Keratinocyte (primary cell): Measurements from ENCODE around the gene C6orf47. TPM values are rescaled to one million over a fixed set of nuclear protein-coding genes. Genes with fewer than 3 reads are reported as not detected.

Source experiments
- DNase-seq: peaks from one replicate; pipeline ENCODE4 v3.0.0-alpha.2; 2011; ENCODE audit warnings: low read depth, missing footprints, low spot score
- FAIRE-seq: peaks from 2 replicates; lab custom pipeline; 2011; peaks lifted over from hg19 to GRCh38; lab: Jason Lieb, UNC
- H2AFZ ChIP-seq: 2 replicates; pipeline ENCODE4 v1.6.0; 2012; ENCODE audit warnings: low read length, control low read depth, inconsistent platforms; ENCODE audit not compliant: control insufficient read depth
- H3K27ac ChIP-seq: 2 replicates; pipeline ENCODE4 v1.5.1; 2011; ENCODE audit warnings: low read length; ENCODE audit not compliant: control insufficient read depth, insufficient read depth
- H3K27me3 ChIP-seq: 3 replicates; pipeline ENCODE4 v1.6.0; 2011; ENCODE audit warnings: low read length; ENCODE audit not compliant: control insufficient read depth, insufficient read depth; ENCODE audit errors: extremely low read depth
- H3K36me3 ChIP-seq, 2 experiments: 2 replicates in 1 of 2; 3 replicates in 1 of 2; pipeline ENCODE4 v1.5.1; 2011; ENCODE audit warnings: low read length in 2 of 2, mild to moderate bottlenecking in 1 of 2; ENCODE audit not compliant: control insufficient read depth in 2 of 2, insufficient read depth in 2 of 2; ENCODE audit errors: extremely low read depth in 1 of 2
- H3K4me1 ChIP-seq: 3 replicates; pipeline ENCODE4 v1.5.1; 2011; ENCODE audit warnings: low read length; ENCODE audit not compliant: control insufficient read depth, insufficient read depth; ENCODE audit errors: extremely low read depth
- H3K4me2 ChIP-seq: 3 replicates; pipeline ENCODE4 v1.6.0; 2011; ENCODE audit warnings: low read depth, low read length; ENCODE audit not compliant: control insufficient read depth, insufficient read depth; ENCODE audit errors: extremely low read depth
- H3K4me3 ChIP-seq, 3 experiments: fragments of 200-600 bp in 1 of 3; sonication (generic) in 1 of 3; 2 replicates in 2 of 3; 3 replicates in 1 of 3; pipeline ENCODE4 v1.5.1; 2011 to 2016; ENCODE audit warnings: low read length in 3 of 3, mild to moderate bottlenecking in 3 of 3, control low read depth in 2 of 3, inconsistent platforms in 1 of 3, low read depth in 1 of 3, mixed read lengths in 1 of 3, mixed run types in 1 of 3, moderate library complexity in 1 of 3; ENCODE audit not compliant: control insufficient read depth in 2 of 3, insufficient read depth in 2 of 3; ENCODE audit errors: extremely low read depth in 1 of 3
- H3K79me2 ChIP-seq: 2 replicates; pipeline ENCODE4 v1.6.0; 2012; ENCODE audit warnings: low read length; ENCODE audit not compliant: control insufficient read depth, insufficient read depth
- H3K9ac ChIP-seq: 3 replicates; pipeline ENCODE4 v1.6.0; 2011; ENCODE audit warnings: low read length; ENCODE audit not compliant: control insufficient read depth, insufficient read depth; ENCODE audit errors: extremely low read depth
- H3K9me1 ChIP-seq: 3 replicates; pipeline ENCODE4 v1.6.0; 2011; ENCODE audit warnings: low read length; ENCODE audit not compliant: control insufficient read depth, insufficient read depth; ENCODE audit errors: extremely low read depth
- H3K9me3 ChIP-seq: 2 replicates; pipeline ENCODE4 v1.5.1; 2012; ENCODE audit warnings: low read depth, low read length; ENCODE audit not compliant: control insufficient read depth
- H4K20me1 ChIP-seq: 3 replicates; pipeline ENCODE4 v1.6.0; 2011; ENCODE audit warnings: low read length; ENCODE audit not compliant: control insufficient read depth, insufficient read depth; ENCODE audit errors: extremely low read depth
- CTCF ChIP-seq, 3 experiments: IDR thresholded peaks in 1 of 3; conservative IDR thresholded peaks in 1 of 3; optimal IDR thresholded peaks in 1 of 3; 2 replicates in 2 of 3; 3 replicates in 1 of 3; pipeline versions ENCODE3 to v1.5.1; 2011; ENCODE audit warnings: low read length in 3 of 3, mild to moderate bottlenecking in 3 of 3, moderate library complexity in 2 of 3, control low read depth in 1 of 3, inconsistent platforms in 1 of 3; ENCODE audit not compliant: insufficient read depth in 2 of 3; ENCODE audit errors: extremely low read depth in 1 of 3
- EZH2 ChIP-seq: IDR thresholded peaks from one replicate; pipeline ENCODE4 v1.6.1; 2012; ENCODE audit warnings: inconsistent platforms, mild to moderate bottlenecking, low read length, moderate library complexity
- dilution Hi-C: fragments of 300-500 bp; cut with MboI; formaldehyde crosslinking; loops from one replicate; pipeline ENCODE4 v1.7.0; 2020; ENCODE audit warnings: low sequenced_read_pairs; ENCODE audit not compliant: extremely low pct_ligation_motif_present
- polyA plus RNA-seq, 5 experiments: library from polyadenylated mRNA; depleted of rRNA in 3 of 5; stranded (reverse) in 3 of 5; stranded (forward) in 1 of 5; unstranded in 1 of 5; fragments of >200 nt; gene quantifications; 1 replicate in 1 of 5; 2 replicates in 3 of 5; 3 replicates in 1 of 5; pipeline versions ENCODE4 v1.2.1 to v1.2.3, GENCODE V29; 2011 to 2012; ENCODE audit warnings: missing spikeins in 2 of 5, low read depth in 1 of 5, low replicate concordance in 1 of 5

C6orf47 gene
- polyA plus RNA-seq, 1 donor (not counting 4 experiments of a cell fraction or from before 2014, with no cell fraction given) = 7.9 TPM

- Histone ChIP-seq H3K27me3 (no peaks in the 10 kb centered on the region), H3K4me3 (no peak overlapping the region), H3K4me2 (no peak overlapping the region), H3K4me1 (peaks cover 11% of the 10 kb centered on the region), H3K9me1 (no peaks in the 10 kb centered on the region), H3K79me2 (no peaks in the 10 kb centered on the region), H3K27ac (no peak overlapping the region), H3K36me3 (peaks cover 0 to 1% of the 10 kb centered on the region in 2 experiments), H3K9ac (no peak overlapping the region), H4K20me1 (no peaks in the 10 kb centered on the region), H2AFZ (no peak overlapping the region), H3K9me3 (no peaks in the 10 kb centered on the region)
- no peak for TF ChIP-seq EZH2
- TF ChIP-seq CTCF (optimal IDR thresholded peaks at IDR 0.05 in 1 of 3, IDR thresholded peaks at IDR 0.05 in 1 of 3, conservative IDR thresholded peaks at IDR 0.05 in 1 of 3; ENCODE audit: extremely low read depth in 1 of 3, insufficient read depth in 2 of 3, low read length in 3 of 3) = no peak
- dilution Hi-C loops = no loop called here
- DNase-seq (no peak), FAIRE-seq (no peak)
Measured at GRCh38 chr6:31677955-31678354, 17.4 kb upstream of the C6orf47 start.

DNA sequence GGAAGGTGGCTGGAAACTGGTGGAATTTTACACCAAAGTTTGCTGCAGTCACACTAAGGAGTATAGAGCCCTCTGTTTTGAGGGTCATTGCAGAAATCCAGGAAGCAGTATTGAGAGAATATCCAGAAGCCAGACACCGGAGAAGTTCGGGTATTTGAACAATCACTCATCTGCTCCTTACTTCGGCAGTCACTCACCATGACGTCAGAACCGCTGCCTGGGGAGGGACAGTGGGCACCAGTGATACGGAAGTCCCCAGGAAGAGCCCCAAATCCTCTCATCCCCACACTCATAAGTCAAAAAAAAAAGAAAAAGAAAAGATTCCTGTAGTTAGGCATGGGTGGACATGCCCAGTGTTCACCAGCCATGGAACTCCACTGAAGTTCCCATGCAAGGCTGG, 16.3 kb upstream of the C6orf47 start:
- peaks cover 11% of the 10 kb centered on the region for H3K4me1 ChIP-seq
- no peak overlapping the region for H2AFZ ChIP-seq
- H3K27ac ChIP-seq = no peak overlapping the region
- no peak overlapping the region for H3K9ac ChIP-seq
- no peaks in the 10 kb centered on the region for H3K9me1 ChIP-seq
- no peak for FAIRE-seq
- no peaks in the 10 kb centered on the region for H4K20me1 ChIP-seq
- DNase-seq = no peak
- H3K4me3 ChIP-seq = no peak overlapping the region
- H3K36me3 ChIP-seq = peaks cover 2 to 6% of the 10 kb centered on the region in 2 experiments
- dilution Hi-C loops = no loop called here
- H3K27me3 ChIP-seq = no peaks in the 10 kb centered on the region
- H3K9me3 ChIP-seq = no peaks in the 10 kb centered on the region
- H3K79me2 ChIP-seq = no peaks in the 10 kb centered on the region
- TF ChIP-seq CTCF (optimal IDR thresholded peaks at IDR 0.05 in 1 of 3, IDR thresholded peaks at IDR 0.05 in 1 of 3, conservative IDR thresholded peaks at IDR 0.05 in 1 of 3; ENCODE audit: extremely low read depth in 1 of 3, insufficient read depth in 2 of 3, low read length in 3 of 3) = no peak
- no peak for TF ChIP-seq EZH2
- H3K4me2 ChIP-seq = no peak overlapping the region
